K562 (cell line): ENCODE measurements around the gene NUP62. TPM values are rescaled to one million over a fixed set of nuclear protein-coding genes. Genes with fewer than 3 reads are reported as not detected.

ENCODE experiments used
- FOXA3 ChIP-seq, 2 experiments: fragments of 450-650 bp in 1 of 2; sonication (generic) in 1 of 2; formaldehyde crosslinking; IDR thresholded peaks in 1 of 2; conservative IDR thresholded peaks in 1 of 2; 2 replicates each; pipeline versions ENCODE4 v1.4.0 to v1.8.0; 2020 to 2022; ENCODE audit warnings: mild to moderate bottlenecking in 2 of 2, missing genetic modification reagents in 1 of 2
- L3MBTL2 ChIP-seq: fragments of 450-650 bp; IDR thresholded peaks from 2 replicates; pipeline ENCODE4 v1.6.1; 2016; ENCODE audit warnings: mild to moderate bottlenecking, moderate library complexity
- RBM22 ChIP-seq: fragments of 200-400 bp; formaldehyde crosslinking; IDR thresholded peaks from 2 replicates; pipeline ENCODE4 v1.6.1; 2018; ENCODE audit warnings: low read length, low read depth; ENCODE audit not compliant: poor library complexity, severe bottlenecking
- SMARCA5 ChIP-seq: fragments of 450-650 bp; IDR thresholded peaks from 2 replicates; pipeline ENCODE4 v1.6.1; 2016
- SNRNP70 ChIP-seq: fragments of 200-400 bp; formaldehyde crosslinking; optimal IDR thresholded peaks from 2 replicates; pipeline ENCODE3; 2017; ENCODE audit warnings: low read depth, low read length
- TSC22D4 ChIP-seq: fragments of 450-650 bp; IDR thresholded peaks from 2 replicates; pipeline ENCODE4 v1.6.1; 2016; ENCODE audit warnings: missing genetic modification characterization, missing biosample characterization, control low read depth
- polyA plus RNA-seq, 8 experiments: library from polyadenylated mRNA; depleted of rRNA in 4 of 8; stranded (reverse) in 5 of 8; unstranded in 3 of 8; fragments of >200 nt; fragmentation: Nextera tagmentation in 2 of 8; fragmentation: Illumina TruSeq in 1 of 8; extraction: Ambion mirVana in 2 of 8; extraction: Trizol in 1 of 8; gene quantifications; 2 replicates each; pipeline versions ENCODE4 v1.2.1 to v1.2.3, GENCODE V29; 2011 to 2014; ENCODE audit warnings: inconsistent platforms in 1 of 8, missing spikeins in 1 of 8
- total RNA-seq, 7 experiments: library from RNA; depleted of rRNA in 6 of 7; stranded (reverse); fragments of >200 nt in 6 of 7; fragmentation: Illumina TruSeq in 2 of 7; extraction: Trizol in 2 of 7; gene quantifications; 2 replicates each; pipeline versions ENCODE4 v1.2.1 to v1.2.3, GENCODE V29; 2011 to 2021; ENCODE audit warnings: low replicate concordance in 1 of 7
- TF ChIP-seq, protein P1 (sequence below), 2 experiments: fragments of 450-650 bp; formaldehyde crosslinking in 1 of 2; IDR thresholded peaks; 2 replicates each; pipeline versions ENCODE4 v1.4.0 to v1.6.1; 2014 to 2020; ENCODE audit warnings: mild to moderate bottlenecking in 2 of 2, borderline replicate concordance in 1 of 2, low read depth in 1 of 2
- TF ChIP-seq, protein P2 (sequence below): sonication (generic); formaldehyde crosslinking; IDR thresholded peaks from 2 replicates; pipeline ENCODE4 v1.9.0; 2022; ENCODE audit warnings: mild to moderate bottlenecking, missing genetic modification reagents
- TF ChIP-seq, protein P3 (sequence below), 2 experiments: fragments of 450-650 bp in 1 of 2; sonication (generic) in 1 of 2; formaldehyde crosslinking in 1 of 2; IDR thresholded peaks in 1 of 2; conservative IDR thresholded peaks in 1 of 2; 2 replicates each; pipeline versions ENCODE4 v1.6.1 to v1.8.1; 2016 to 2023; ENCODE audit warnings: mild to moderate bottlenecking in 2 of 2, moderate library complexity in 2 of 2, inconsistent platforms in 1 of 2, missing genetic modification reagents in 1 of 2

NUP62 gene
- total and polyA plus RNA-seq, 9 of the 15 experiments (the other 6 are each of a cell fraction or from before 2014, with no cell fraction given), result 16.9 to 109 (median 66.0) TPM

DNA sequence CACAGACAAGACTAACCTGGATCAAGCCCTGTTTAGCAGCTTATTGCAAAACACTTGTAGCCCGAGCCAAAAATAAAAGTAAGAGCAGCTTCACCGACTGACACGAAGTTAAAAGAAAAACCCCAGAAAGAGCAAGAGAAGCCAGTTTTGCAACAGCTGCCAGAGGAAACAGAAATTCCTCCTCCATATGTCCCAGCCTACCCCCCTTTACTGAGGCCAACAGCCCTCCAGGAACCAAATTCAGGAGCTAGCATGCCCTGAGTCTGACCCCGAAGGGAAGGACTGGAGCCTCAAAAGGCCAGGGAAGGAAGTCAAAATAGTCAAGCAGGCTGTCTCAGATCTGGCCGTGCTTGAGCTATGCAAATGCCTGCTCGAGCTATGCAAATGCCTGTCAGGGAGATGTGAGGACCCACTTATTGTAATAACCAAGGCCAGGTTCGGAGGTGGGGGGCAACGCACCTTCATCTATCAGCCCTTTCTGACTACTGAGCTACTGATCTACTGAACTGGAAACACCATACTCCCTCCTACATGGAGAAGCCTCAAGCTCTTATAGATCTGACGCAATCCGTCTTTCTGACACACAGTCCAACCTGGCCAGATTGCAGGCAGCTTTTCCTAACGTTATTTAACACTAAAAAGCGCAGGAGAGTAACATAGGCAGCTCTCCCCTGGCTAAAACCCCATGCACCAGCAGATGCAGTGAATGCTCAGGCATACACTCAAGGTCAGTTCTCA, 25.0 kb upstream of the NUP62 start (continued):
- no peak for TF ChIP-seq FOXA3 (CRISPR knock-in tag; conservative IDR thresholded peaks at IDR 0.05 in 1 of 2, IDR thresholded peaks at IDR 0.05 in 1 of 2)
- TF ChIP-seq, protein P1, sequence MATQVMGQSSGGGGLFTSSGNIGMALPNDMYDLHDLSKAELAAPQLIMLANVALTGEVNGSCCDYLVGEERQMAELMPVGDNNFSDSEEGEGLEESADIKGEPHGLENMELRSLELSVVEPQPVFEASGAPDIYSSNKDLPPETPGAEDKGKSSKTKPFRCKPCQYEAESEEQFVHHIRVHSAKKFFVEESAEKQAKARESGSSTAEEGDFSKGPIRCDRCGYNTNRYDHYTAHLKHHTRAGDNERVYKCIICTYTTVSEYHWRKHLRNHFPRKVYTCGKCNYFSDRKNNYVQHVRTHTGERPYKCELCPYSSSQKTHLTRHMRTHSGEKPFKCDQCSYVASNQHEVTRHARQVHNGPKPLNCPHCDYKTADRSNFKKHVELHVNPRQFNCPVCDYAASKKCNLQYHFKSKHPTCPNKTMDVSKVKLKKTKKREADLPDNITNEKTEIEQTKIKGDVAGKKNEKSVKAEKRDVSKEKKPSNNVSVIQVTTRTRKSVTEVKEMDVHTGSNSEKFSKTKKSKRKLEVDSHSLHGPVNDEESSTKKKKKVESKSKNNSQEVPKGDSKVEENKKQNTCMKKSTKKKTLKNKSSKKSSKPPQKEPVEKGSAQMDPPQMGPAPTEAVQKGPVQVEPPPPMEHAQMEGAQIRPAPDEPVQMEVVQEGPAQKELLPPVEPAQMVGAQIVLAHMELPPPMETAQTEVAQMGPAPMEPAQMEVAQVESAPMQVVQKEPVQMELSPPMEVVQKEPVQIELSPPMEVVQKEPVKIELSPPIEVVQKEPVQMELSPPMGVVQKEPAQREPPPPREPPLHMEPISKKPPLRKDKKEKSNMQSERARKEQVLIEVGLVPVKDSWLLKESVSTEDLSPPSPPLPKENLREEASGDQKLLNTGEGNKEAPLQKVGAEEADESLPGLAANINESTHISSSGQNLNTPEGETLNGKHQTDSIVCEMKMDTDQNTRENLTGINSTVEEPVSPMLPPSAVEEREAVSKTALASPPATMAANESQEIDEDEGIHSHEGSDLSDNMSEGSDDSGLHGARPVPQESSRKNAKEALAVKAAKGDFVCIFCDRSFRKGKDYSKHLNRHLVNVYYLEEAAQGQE (IDR thresholded peaks at IDR 0.05; ENCODE audit: borderline replicate concordance), result no peak
- TF ChIP-seq, protein P1 (CRISPR knock-in tag; IDR thresholded peaks at IDR 0.05; ENCODE audit: low read depth), result no peak
- no peak for TF ChIP-seq SNRNP70
- TF ChIP-seq, protein P2, sequence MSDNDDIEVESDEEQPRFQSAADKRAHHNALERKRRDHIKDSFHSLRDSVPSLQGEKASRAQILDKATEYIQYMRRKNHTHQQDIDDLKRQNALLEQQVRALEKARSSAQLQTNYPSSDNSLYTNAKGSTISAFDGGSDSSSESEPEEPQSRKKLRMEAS (CRISPR knock-in tag), result no peak
- TF ChIP-seq RBM22, result no peak
- TF ChIP-seq SMARCA5, result no peak
- no peak for TF ChIP-seq TSC22D4
- TF ChIP-seq L3MBTL2, result 0 out of 2 replicates have a peak, but pooled peaks have one; percentile 22
- TF ChIP-seq, protein P3, sequence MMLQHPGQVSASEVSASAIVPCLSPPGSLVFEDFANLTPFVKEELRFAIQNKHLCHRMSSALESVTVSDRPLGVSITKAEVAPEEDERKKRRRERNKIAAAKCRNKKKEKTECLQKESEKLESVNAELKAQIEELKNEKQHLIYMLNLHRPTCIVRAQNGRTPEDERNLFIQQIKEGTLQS (IDR thresholded peaks at IDR 0.05), result peak; percentile 50
- TF ChIP-seq, protein P3 (CRISPR knock-in tag; conservative IDR thresholded peaks at IDR 0.05), result no peak
